NB4 (cell line): ENCODE measurements around the gene ARRDC5.
A peak's percentile ranks its signal among the peaks of the same experiment; 100 is the strongest.

Experiments
- DNase-seq: peaks from one replicate; pipeline ENCODE4 v3.0.0; 2010; ENCODE audit warnings: low read depth
- H3K4me3 ChIP-seq: one replicate; pipeline ENCODE4 v1.5.1; 2011; ENCODE audit warnings: mild to moderate bottlenecking, low read depth, low read length, moderate library complexity
- MYC ChIP-seq: IDR thresholded peaks from 2 replicates; pipeline ENCODE4 v1.6.1; 2011; ENCODE audit warnings: low read depth, low read length
- POLR2A ChIP-seq: IDR thresholded peaks from 2 replicates; pipeline ENCODE4 v1.6.1; 2011; ENCODE audit warnings: mild to moderate bottlenecking; ENCODE audit not compliant: insufficient read length; ENCODE audit errors: extremely low read depth
- TF ChIP-seq, protein P1 (sequence below): IDR thresholded peaks from 2 replicates; pipeline ENCODE4 v1.6.1; 2011; ENCODE audit warnings: low read depth, low read length
- TF ChIP-seq, protein P2 (sequence below): IDR thresholded peaks from one replicate; pipeline ENCODE4 v1.5.1; 2012; ENCODE audit warnings: low read depth, low read length

ARRDC5 gene

DNA sequence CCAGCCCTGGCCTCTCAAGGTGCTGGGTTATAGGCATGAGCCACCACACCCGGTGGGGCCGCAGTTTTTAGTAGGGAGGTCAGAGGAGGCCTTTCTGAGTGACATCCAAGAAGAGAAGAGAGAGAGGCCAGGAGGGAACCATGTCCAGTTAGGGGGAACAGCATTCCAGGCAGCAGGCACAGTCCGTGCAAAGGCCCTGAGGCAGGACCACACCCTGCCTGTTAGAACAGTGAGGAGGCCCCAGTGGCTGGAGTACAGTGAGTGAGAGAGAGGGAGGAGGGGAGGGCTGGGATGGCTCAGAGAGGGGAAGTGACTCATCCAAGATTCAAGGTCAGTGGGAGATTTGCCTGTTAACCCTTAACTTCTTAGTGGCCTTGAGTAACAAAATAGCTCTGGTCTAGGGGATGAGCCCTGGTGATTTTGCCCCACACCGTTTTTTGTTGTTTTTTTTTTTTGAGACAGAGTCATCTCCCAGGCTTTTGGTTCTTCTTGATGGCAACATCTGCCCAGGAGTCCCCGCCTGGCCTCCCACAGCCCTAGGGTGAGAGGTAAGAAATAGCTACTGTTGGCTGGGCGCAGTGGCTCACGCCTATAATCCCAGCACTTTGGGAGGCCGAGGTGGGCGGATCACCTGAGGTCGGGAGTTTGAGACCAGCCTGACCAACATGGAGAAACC lies 32.5 kb downstream of the ARRDC5 start:
- TF ChIP-seq POLR2A (no peak), MYC (no peak)
- TF ChIP-seq, protein P1, sequence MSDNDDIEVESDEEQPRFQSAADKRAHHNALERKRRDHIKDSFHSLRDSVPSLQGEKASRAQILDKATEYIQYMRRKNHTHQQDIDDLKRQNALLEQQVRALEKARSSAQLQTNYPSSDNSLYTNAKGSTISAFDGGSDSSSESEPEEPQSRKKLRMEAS = no peak
- TF ChIP-seq, protein P2, sequence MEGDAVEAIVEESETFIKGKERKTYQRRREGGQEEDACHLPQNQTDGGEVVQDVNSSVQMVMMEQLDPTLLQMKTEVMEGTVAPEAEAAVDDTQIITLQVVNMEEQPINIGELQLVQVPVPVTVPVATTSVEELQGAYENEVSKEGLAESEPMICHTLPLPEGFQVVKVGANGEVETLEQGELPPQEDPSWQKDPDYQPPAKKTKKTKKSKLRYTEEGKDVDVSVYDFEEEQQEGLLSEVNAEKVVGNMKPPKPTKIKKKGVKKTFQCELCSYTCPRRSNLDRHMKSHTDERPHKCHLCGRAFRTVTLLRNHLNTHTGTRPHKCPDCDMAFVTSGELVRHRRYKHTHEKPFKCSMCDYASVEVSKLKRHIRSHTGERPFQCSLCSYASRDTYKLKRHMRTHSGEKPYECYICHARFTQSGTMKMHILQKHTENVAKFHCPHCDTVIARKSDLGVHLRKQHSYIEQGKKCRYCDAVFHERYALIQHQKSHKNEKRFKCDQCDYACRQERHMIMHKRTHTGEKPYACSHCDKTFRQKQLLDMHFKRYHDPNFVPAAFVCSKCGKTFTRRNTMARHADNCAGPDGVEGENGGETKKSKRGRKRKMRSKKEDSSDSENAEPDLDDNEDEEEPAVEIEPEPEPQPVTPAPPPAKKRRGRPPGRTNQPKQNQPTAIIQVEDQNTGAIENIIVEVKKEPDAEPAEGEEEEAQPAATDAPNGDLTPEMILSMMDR = no peak
- peak; percentile 93 for DNase-seq

DNA sequence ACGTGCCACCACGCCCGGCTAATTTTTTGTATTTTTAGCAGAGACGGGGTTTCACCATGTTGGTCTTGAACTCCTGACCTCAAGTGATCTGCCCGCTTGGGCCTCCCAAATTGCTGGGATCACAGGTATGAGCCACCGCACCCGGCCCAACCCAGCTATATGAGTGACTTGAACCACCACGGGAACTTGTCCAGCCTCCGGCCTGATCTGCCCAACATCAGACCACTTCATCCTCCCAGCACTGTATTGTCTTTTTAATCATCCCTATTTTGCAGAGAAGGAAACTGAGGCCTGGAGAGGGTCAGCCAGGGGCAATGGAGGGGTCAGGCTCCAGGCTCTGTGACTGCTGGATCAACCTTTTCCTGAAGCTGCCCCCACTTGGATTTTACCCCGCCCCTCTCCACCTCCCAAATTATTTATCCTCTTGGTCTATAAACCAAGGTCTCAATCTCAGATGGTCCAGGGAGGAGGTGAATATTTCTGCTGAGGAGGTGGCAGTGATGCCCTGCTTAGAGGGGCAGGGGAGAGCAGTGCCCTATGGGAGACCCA lies 34.3 kb downstream of the ARRDC5 start:
- no peak for DNase-seq
- TF ChIP-seq POLR2A (no peak), MYC (no peak)
- TF ChIP-seq, protein P2 = no peak
- TF ChIP-seq, protein P1 = no peak
- no peak overlapping the region for H3K4me3 ChIP-seq

More for the DNA sequence above, 32.5 kb downstream of the ARRDC5 start:
- H3K4me3 ChIP-seq = no peak overlapping the region

- peak within 1 kb of the TSS; percentile 74 for H3K4me3 ChIP-seq
- peak; percentile 16 for TF ChIP-seq POLR2A
- TF ChIP-seq, protein P1 = no peak
- peak; percentile 91 for DNase-seq
These were observed 35.0 kb downstream of the ARRDC5 start, which contains the start of gene PLIN3 for GRCh38 chr19:4867534-4868285. TSS of gene PLIN3 (minus strand) at chr19:4867667. CDS start at chr19:4861394, 6,273 bp downstream.

DNA sequence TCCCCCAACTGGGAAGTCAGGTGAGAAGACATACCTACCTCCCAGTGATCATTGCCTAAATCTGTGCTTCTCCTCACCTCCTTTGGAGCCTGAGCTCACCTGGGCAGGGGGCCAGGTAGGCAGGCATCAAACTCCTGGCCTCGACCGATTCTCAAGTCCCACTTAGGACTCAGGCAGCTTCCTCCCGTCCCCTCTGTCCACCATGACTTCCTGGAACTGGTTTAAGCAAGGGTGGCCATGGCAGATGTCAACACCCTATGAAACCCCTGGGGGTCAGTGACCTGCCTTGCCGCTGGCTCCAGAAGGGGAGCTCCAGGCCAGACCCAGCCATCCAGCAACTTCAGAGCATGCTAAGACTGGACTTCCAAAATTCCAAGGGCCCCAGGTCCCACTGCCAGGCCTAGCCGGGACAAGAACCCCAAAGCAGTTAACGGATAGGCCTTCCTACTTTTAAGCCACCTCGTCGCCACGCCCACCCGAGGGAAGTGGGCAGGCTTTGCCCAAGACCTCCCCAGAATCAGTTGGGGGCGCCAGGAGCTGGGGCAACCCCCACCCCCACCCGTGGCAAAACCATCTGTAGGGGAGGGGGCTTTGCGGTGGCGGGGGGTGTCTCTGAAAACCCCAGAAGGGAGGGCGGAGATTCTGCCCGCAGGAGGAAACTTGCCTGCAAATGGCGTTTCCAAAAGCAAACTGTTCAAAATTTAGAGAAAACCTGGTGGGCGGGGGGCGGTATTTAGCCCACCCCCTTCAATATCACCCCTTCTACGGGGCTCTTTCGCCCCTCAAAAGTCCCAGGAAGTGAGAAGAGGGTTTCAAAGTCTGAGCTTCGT lies 35.9 kb downstream of the ARRDC5 start:
- DNase-seq = peak; percentile 76
- H3K4me3 ChIP-seq = peak overlapping the region; percentile 74
- TF ChIP-seq, protein P1 = no peak
- peak; percentile 12 for TF ChIP-seq POLR2A
- TF ChIP-seq, protein P2 = no peak
- TF ChIP-seq MYC = no peak

DNA sequence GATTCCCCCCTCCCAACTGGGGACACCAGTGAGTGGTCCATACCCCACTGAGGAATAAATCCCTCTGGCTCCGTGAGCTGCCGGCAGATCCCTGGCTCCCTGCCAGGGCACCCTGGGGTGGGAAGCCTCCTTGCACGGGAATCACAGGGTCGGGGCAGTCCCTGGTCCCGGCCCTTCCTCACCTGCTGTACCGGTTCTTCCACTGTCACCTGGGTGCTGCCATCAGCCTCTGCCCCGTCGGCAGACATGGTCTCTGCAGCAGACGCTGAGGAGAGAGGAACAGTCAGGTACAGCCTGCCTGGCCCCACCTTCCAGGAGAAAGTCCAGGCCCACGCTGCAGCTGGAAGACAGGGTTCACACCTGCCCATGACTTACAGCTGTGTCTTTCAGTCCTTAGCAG lies 41.5 kb downstream of the ARRDC5 start:
- TF ChIP-seq POLR2A = no peak
- TF ChIP-seq, protein P2 = no peak
- no peak for TF ChIP-seq MYC
- TF ChIP-seq, protein P1 = no peak
- no peak overlapping the region for H3K4me3 ChIP-seq
- DNase-seq = no peak
